SU-DHL-6 (cell line): ENCODE measurements around the gene TLK2.
"Not testable (repeated sequence)": the region's sequence is repeated elsewhere in the genome, so short reads cannot be mapped to it uniquely, and the experiment has no call there.

Experiments used
- H2AFZ ChIP-seq: fragments of 200-600 bp; sonication (generic); 2 replicates; pipeline ENCODE4 v1.6.1; 2014; ENCODE audit warnings: low read depth, mild to moderate bottlenecking, moderate library complexity, mixed read lengths, antibody characterized with exemption, low read length; ENCODE audit not compliant: severe bottlenecking
- H3F3A ChIP-seq: fragments of 200-600 bp; shearing (Covaris generic); 2 replicates; pipeline ENCODE4 v1.6.0; 2016; ENCODE audit warnings: antibody characterized with exemption, mild to moderate bottlenecking; ENCODE audit not compliant: insufficient read depth
- H3K27ac ChIP-seq: fragments of 200-600 bp; sonication (generic); 2 replicates; pipeline ENCODE4 v1.5.1; 2016; ENCODE audit warnings: low read depth, mild to moderate bottlenecking, low read length, moderate library complexity, mixed read lengths
- H3K27me3 ChIP-seq: fragments of 200-600 bp; sonication (generic), shearing (Covaris generic); 2 replicates; pipeline ENCODE4 v1.6.0; 2014; ENCODE audit warnings: mild to moderate bottlenecking, low read length
- H3K36me3 ChIP-seq: fragments of 200-600 bp; sonication (generic); 2 replicates; pipeline ENCODE4 v1.6.1; 2014; ENCODE audit warnings: mild to moderate bottlenecking, low read length, mixed read lengths
- H3K4me2 ChIP-seq: fragments of 300-600, 200-600 bp; shearing (Covaris generic), sonication (generic); 2 replicates; pipeline ENCODE4 v1.6.0; 2014; ENCODE audit warnings: low read length, low read depth, mild to moderate bottlenecking; ENCODE audit not compliant: poor library complexity, severe bottlenecking
- H3K4me3 ChIP-seq: fragments of 200-600 bp; sonication (generic); 2 replicates; pipeline ENCODE4 v1.5.1; 2014; ENCODE audit warnings: antibody characterized with exemption, low read length, mild to moderate bottlenecking, mixed read lengths; ENCODE audit not compliant: insufficient read depth, poor library complexity, severe bottlenecking
- H3K79me2 ChIP-seq: fragments of 200-600 bp; sonication (generic); 2 replicates; pipeline ENCODE4 v1.6.1; 2014; ENCODE audit warnings: mild to moderate bottlenecking, low read length, moderate library complexity; ENCODE audit not compliant: insufficient read depth
- H3K9ac ChIP-seq: fragments of 200-600 bp; sonication (generic); 2 replicates; pipeline ENCODE4 v1.7.0; 2014; ENCODE audit warnings: mild to moderate bottlenecking, low read length
- H3K9me2 ChIP-seq: fragments of 200-600 bp; sonication (generic); replicated peaks from 2 replicates; pipeline ENCODE4 v1.6.1; 2014; ENCODE audit warnings: low read length; ENCODE audit not compliant: insufficient read depth
- H3K9me3 ChIP-seq: fragments of 200-600 bp; sonication (generic); 2 replicates; pipeline ENCODE4 v1.6.1; 2014; ENCODE audit warnings: low read length, mixed read lengths; ENCODE audit not compliant: insufficient read depth
- H4K20me1 ChIP-seq: fragments of 200-600 bp; sonication (generic); 2 replicates; pipeline ENCODE4 v1.6.1; 2014; ENCODE audit warnings: low read depth, mild to moderate bottlenecking, antibody characterized with exemption, low read length, moderate library complexity, mixed read lengths
- CTCF ChIP-seq: fragments of 200-600 bp; sonication (generic); IDR thresholded peaks from one replicate; pipeline ENCODE4 v1.5.1; 2017; ENCODE audit warnings: antibody characterized with exemption, mild to moderate bottlenecking, low read length, moderate library complexity; ENCODE audit not compliant: insufficient read depth, poor library complexity, severe bottlenecking
- EZH2phosphoT487 ChIP-seq: fragments of 200-600 bp; sonication (generic), shearing (Covaris generic); conservative IDR thresholded peaks from 2 replicates; pipeline ENCODE4 v1.6.1; 2018; ENCODE audit warnings: mild to moderate bottlenecking, antibody characterized with exemption, low read length, moderate library complexity, mixed read lengths

The TLK2 gene

DNA sequence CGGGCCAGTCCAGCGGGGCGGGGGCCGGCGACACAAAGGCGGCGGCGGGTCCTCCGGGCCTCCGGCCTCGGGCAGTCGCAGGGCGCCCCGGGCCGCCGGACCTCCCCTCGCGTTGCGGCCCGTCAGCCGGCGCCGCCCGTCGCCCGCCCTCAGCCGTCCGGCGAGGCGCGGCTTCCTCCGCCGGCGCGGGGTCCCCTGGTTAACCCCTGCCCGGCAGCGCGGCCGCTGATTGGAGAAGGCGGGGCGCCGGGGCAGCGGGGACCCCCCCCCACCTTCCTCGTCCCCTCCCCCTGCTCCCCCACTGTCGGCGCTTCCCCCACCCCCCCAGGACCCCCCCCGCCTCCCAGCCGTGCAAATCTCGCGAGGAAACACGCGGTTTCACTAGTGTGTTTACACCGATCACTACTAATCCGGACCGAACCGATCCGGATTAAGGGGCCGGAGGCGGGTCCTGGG is at the start of gene TLK2:
Gene TLK2 (plus strand): TSS at position 402 of the 456 bp plus-strand sequence. CDS start 2,301 bp downstream, outside the sequence.
- TF ChIP-seq EZH2phosphoT487 (no peak), CTCF (no peak)
- H3K4me3 ChIP-seq, result peak within 1 kb of the TSS; percentile 83
- no peaks in the 10 kb centered on the region for H4K20me1 ChIP-seq
- no peaks in the 10 kb centered on the region for H3K36me3 ChIP-seq
- no peaks in the 10 kb centered on the region for H3K9me2 ChIP-seq
- peak within 1 kb of the TSS; percentile 73 for H3K27ac ChIP-seq
- peak within 1 kb of the TSS; percentile 92 for H3K9ac ChIP-seq
- H3K79me2 ChIP-seq, result peaks cover 57% of the 10 kb centered on the region
- H3K4me2 ChIP-seq, result peak within 1 kb of the TSS; percentile 84
- H3K9me3 ChIP-seq, result no peaks in the 10 kb centered on the region
- peaks cover 3% of the 10 kb centered on the region; the same call in 1 of the 2 replicates for H3F3A ChIP-seq
- peak within 1 kb of the TSS; percentile 26 for H2AFZ ChIP-seq
- no peaks in the 10 kb centered on the region for H3K27me3 ChIP-seq

DNA sequence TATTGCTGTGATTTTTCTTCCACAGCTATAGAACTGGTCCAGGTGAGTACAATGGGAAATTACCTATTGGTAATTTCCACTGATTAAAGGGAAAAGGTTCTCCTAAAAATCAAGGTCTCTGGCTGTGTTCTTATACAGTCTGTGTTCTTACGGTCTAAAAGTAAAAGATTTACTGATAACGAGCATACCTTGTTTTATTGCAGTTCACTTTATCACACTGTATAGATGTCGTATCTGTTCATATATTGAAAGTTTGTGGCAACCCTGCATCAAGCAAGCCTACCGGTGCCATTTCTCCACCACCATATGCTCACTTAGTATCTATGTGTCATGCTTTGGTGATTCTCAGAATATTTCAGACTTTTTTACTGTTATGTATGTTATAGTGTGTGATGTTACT is 43.4 kb upstream of the TLK2 start:
- not testable (repeated sequence) for H3K79me2 ChIP-seq, H3K36me3 ChIP-seq, H3F3A ChIP-seq, H3K27ac ChIP-seq, H2AFZ ChIP-seq, H3K9me3 ChIP-seq, H3K27me3 ChIP-seq, H3K9ac ChIP-seq, H3K4me2 ChIP-seq, H4K20me1 ChIP-seq, H3K9me2 ChIP-seq, H3K4me3 ChIP-seq

- not testable (repeated sequence) for H3K4me3 ChIP-seq, H3K27ac ChIP-seq, H3K9ac ChIP-seq, H3K9me2 ChIP-seq, H3F3A ChIP-seq, H3K27me3 ChIP-seq, H4K20me1 ChIP-seq, H2AFZ ChIP-seq, H3K36me3 ChIP-seq, H3K4me2 ChIP-seq, H3K9me3 ChIP-seq, H3K79me2 ChIP-seq
Measured at GRCh38 chr17:62441181-62441580, 37.4 kb upstream of the TLK2 start.

DNA sequence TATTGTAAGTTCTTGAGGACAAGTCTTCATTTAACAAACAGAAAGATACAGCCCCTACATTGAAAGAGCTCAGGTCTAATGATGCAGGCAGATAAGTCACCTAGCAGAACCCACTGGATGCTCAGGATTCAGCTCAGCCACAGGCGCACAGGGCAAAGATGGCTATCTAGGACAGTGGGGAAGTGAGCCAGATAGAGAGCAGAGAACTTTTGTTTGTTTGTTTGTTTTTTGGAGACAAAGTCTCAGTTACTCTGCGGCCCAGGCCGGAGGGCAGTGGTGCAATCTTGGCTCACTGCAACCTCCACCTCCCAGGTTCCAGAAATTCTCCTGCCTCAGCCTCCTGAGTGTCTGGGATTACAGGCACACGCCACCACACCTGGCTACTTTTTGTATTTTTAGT is 34.6 kb upstream of the TLK2 start:
- Histone ChIP-seq H3K9me2 (no peaks in the 10 kb centered on the region), H3K9me3 (no peaks in the 10 kb centered on the region), H3K79me2 (no peaks in the 10 kb centered on the region), H3K4me2 (no peak overlapping the region), H3K4me3 (no peak overlapping the region), H3K27ac (no peak overlapping the region), H3K27me3 (no peaks in the 10 kb centered on the region), H4K20me1 (no peaks in the 10 kb centered on the region), H3K9ac (no peak overlapping the region), H3K36me3 (peaks cover 4% of the 10 kb centered on the region; the same call in 1 of the 2 replicates), H2AFZ (no peak overlapping the region), H3F3A (peaks cover 8% of the 10 kb centered on the region; the same call in 1 of the 2 replicates)
- TF ChIP-seq EZH2phosphoT487 (no peak), CTCF (no peak)

- not testable (repeated sequence) for H3K4me2 ChIP-seq, H3K27ac ChIP-seq, H3F3A ChIP-seq, H3K27me3 ChIP-seq, H3K79me2 ChIP-seq, H3K4me3 ChIP-seq, H2AFZ ChIP-seq, H3K9me3 ChIP-seq, H3K9me2 ChIP-seq, H3K9ac ChIP-seq, H4K20me1 ChIP-seq, H3K36me3 ChIP-seq
Measured at GRCh38 chr17:62445791-62446190, 32.8 kb upstream of the TLK2 start.

GRCh38 chr17:62452195-62452594 is 26.4 kb upstream of the TLK2 start:
- not testable (repeated sequence) for H3K36me3 ChIP-seq, H4K20me1 ChIP-seq, H2AFZ ChIP-seq, H3K9me3 ChIP-seq, H3K9me2 ChIP-seq, H3K27me3 ChIP-seq, H3K4me3 ChIP-seq, H3K79me2 ChIP-seq
- Histone ChIP-seq H3K9ac (peak overlapping the region; percentile 42; the same call in 1 of the 2 replicates), H3K27ac (peak overlapping the region; percentile 95), H3F3A (peaks cover 58% of the 10 kb centered on the region), H3K4me2 (peak overlapping the region; percentile 57)
